OCI-M1 (cell line): ENCODE measurements around the gene P3H3.

Source experiments
- DNase-seq: peaks from one replicate; lab custom pipeline; 2025; lab: John Stamatoyannopoulos, UW

Gene P3H3, protein sequence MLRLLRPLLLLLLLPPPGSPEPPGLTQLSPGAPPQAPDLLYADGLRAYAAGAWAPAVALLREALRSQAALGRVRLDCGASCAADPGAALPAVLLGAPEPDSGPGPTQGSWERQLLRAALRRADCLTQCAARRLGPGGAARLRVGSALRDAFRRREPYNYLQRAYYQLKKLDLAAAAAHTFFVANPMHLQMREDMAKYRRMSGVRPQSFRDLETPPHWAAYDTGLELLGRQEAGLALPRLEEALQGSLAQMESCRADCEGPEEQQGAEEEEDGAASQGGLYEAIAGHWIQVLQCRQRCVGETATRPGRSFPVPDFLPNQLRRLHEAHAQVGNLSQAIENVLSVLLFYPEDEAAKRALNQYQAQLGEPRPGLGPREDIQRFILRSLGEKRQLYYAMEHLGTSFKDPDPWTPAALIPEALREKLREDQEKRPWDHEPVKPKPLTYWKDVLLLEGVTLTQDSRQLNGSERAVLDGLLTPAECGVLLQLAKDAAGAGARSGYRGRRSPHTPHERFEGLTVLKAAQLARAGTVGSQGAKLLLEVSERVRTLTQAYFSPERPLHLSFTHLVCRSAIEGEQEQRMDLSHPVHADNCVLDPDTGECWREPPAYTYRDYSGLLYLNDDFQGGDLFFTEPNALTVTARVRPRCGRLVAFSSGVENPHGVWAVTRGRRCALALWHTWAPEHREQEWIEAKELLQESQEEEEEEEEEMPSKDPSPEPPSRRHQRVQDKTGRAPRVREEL

DNA sequence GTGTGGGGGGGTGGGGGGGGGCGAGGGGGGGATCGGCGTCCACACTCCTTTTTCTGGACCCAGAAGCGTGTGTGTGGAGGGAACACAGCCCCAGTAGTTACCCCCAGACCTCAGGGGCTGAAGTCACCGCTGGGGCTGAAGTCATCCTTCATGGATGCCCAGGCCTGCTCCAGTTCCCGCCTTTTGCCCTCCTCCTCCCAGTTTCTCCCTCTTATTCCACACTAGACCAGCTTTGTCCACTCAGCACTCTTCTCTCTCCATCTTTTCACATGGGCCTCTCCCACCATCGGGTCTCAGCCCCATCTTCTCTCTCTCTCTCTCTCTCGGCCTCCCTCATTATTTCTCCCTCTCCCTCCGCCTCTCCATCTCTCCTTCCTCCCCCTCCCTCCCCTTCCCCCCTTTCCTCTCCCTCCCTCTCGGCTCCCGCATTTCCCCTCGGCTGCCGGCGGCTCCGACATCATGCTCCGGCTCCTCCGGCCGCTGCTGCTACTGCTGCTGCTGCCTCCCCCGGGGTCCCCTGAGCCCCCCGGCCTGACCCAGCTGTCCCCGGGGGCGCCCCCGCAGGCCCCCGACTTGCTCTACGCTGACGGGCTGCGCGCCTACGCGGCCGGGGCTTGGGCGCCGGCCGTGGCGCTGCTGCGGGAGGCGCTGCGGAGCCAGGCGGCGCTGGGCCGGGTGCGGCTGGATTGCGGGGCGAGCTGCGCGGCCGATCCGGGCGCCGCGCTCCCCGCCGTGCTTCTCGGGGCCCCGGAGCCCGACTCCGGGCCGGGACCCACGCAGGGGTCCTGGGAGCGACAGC is at the start of gene P3H3:
Gene P3H3, plus strand, starts transcription at position 426 of the 799 bp plus-strand sequence. Its CDS starts 34 bp downstream, at position 460.
- DNase-seq, result peak; percentile 54

DNA sequence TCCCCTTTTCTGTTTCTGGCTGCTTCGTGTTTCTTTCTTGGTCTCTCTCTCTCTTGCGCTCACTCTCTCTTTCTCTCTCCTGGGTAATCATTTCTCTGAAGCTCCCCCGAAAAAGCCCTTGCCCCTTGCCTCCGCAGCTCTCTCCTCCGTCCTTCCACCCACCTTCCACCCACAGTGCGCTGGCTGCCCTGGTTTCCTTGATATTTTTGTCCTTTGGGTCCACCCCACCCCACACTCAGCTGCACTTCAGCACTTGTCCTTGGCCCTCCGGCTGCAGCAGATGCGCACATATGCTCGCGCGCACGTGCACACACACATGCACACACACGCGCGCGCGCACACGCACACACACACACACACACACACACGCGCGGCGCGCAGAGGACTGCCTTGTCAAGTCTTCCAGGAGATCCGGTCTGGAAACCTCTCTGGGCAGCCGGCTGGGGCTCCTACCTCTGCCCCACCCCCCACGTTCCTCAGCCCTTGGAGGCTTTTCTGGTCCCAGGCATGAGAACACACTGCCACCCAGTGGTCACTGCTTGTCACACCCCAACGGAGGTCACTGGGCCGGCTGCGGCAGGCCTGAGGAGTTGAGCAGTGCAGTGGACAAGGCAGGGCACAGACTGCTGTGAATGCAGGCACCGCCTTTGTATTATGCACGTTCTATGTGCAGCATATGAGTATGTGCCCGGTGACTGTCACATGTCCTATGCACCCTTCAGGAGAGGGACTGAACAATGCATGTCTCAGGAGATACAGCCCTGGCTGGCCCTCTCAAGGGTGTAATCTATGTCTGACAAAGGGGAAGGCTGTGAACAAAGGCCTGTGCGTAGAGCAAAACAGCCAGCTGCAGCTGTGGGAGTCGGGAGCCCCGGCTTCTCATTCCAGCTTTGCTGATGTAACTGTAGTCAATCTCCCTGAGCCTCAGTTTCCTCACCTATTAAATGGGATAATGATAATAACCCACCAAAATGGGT is 49.3 kb upstream of the P3H3 start:
- peak; percentile 97 for DNase-seq

DNA sequence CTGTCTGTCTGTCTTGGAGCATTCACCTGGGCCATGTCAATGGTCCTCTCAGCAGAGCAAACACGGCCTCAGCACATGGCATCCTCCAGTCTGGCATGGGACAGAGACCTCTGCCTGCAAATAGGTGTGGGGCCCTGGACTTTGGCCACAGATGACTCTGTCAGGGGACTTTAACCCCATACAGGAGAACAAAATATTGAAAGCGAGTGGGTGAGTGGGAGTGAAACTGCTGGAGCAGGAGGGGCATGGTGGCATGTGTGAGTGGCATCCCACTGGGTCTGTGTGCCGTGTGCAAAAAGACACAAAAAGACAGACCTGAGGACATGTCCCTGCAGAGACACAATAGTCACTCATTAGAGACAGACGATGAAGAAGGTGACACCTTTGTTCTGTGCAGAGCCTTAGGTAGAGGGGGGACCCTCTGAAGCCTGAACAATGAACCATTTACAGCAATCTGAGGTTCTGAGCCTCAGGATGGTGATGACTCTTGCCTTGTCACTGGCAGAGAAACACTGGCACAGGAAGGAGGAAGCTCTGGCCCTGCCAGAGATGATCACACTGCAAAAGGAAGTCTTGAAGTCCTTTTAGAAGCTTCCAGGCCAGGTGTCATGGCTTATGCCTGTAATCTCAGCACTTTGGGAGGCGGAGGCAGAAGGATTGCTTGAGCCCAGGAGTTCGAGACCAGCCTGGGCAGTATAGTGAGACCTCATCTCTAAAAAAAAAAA is 48.3 kb upstream of the P3H3 start:
- DNase-seq, result no peak

DNA sequence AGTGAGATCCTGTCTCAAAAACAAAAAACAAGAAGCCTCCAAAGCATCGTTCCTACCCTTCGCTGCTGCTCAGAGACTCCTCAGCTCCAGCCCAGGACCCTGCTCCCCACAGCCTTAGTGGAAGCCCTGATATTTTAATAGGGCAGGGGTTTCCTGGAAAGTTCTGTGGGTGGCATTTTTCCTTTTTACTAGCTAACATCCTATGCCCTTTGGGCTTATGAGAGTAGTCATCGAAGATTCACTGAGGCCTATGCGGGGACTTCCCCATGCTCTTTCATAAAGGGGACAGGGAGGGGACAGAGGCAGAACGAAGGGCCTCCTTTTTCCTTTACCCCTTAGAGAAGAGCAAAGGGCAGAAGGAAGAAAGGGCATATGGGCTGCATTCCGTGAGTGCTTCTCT is 47.6 kb upstream of the P3H3 start:
- DNase-seq, result no peak

DNA sequence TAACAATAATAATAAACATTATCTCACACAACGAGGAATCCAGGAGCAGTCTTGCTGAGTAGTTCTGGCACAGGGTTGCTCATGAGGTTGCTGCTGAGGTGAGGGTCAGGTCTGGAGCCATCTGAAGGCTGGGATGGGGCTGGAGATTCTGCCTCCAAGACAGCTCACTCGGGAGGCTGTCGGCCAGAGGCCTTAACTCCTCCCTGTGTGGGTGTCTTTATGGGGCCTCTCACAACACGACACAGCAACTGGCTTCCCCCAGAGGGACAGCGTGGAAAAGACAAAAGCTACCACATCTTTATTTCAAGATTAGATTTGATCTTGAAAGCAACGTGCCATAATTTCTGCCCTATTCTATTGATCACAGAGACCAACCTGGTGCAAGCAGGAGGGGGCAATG is 46.1 kb upstream of the P3H3 start:
- DNase-seq, result no peak

- DNase-seq, result no peak
Observed at GRCh38 chr12:6782850-6783566, 45.2 kb upstream of the P3H3 start.

- no peak for DNase-seq
Observed at GRCh38 chr12:6783828-6784227, 44.4 kb upstream of the P3H3 start.

- DNase-seq, result no peak
Observed at GRCh38 chr12:6784296-6784695, 43.9 kb upstream of the P3H3 start.

DNA sequence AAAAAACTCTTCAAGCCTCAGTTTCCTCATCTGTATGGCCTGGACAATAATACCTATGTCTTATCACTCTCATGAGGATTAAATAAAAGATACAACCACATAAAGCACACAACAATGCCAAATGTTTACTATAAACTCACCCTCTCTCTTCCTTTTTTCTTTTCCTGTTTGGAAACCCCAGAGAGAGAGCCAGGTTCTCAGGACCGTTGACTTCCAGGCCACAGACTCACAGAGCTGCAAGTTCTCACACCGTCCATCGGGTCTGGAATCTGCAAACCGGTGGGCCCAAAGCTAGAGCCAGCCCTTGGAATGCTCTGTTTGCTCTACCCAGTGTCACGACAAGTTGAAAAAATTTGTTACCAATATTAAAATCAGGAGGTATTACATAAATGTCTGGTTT is 43.4 kb upstream of the P3H3 start:
- DNase-seq, result no peak

DNA sequence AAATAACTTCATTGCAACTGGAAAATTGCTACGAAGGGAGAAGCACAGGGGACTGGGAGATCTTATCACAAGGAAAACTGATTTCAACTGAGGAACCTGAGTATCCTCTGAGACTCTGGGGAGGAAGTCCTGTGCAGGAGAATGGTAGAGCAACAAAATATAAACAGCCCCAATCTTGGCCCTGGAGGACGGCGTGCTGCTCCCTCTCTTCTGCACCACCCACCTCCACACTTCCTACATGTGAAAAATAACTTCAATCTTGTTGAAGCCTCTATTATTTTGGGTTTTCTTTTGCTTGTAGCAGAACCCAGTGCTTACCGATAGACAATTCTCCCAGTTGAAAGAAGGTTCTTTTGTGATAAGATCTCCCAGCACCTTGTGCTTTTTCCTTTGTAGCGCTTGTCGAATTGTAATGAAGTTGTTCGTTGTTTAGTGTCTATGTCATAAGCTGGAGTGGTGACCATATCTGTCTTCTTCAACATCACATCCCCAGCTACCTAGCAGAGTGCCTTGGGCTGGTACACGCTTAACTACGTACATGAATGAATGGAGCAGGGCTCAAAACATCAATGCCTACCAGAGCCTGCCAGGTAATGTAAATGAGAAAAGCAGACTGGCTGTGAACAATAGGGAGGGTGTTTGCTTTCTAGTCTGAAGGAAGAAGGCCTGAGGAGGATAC is 41.7 kb upstream of the P3H3 start:
- no peak for DNase-seq

GRCh38 chr12:6787309-6787708 is 40.9 kb upstream of the P3H3 start:
- no peak for DNase-seq

DNA sequence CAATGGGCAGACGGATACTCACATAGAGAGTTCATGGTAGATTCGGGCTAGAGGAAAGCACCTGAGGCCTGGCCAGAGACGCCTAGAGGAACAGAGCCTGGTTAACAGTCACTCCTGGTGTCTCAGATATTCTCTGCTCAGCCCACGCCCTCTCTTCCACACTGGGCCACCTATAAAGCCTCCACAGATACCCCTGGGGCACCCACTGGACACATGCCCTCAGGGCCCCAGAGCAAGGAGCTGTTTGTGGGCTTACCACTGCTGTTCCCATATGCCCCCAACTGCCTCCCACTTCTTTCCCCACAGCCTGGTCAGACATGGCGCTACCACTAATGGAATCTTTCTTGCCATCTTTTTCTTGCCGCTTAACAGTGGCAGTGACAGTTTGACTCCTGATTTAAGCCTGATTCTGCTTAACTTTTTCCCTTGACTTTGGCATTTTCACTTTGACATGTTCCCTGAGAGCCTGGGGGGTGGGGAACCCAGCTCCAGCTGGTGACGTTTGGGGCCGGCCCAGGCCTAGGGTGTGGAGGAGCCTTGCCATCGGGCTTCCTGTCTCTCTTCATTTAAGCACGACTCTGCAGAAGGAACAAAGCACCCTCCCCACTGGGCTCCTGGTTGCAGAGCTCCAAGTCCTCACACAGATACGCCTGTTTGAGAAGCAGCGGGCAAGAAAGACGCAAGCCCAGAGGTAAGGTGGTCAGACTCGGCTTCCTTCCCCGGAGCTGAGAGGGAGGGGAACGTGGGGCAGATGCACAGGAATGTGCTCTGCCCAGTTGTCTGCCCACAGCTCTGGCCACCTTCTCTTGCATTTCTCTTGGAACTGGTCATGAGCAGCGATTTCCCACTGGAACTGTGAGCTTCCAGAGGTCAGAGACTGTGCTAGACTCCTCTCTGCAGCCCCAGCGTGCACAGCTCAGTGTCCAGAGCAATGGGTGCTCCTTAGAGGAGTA is 39.0 kb upstream of the P3H3 start, which contains the start of gene CD4:
Gene CD4, plus strand, starts transcription at position 557 of the 953 bp plus-strand sequence. CDS start 10,611 bp downstream, outside the sequence.
- DNase-seq, result peak; percentile 72

DNA sequence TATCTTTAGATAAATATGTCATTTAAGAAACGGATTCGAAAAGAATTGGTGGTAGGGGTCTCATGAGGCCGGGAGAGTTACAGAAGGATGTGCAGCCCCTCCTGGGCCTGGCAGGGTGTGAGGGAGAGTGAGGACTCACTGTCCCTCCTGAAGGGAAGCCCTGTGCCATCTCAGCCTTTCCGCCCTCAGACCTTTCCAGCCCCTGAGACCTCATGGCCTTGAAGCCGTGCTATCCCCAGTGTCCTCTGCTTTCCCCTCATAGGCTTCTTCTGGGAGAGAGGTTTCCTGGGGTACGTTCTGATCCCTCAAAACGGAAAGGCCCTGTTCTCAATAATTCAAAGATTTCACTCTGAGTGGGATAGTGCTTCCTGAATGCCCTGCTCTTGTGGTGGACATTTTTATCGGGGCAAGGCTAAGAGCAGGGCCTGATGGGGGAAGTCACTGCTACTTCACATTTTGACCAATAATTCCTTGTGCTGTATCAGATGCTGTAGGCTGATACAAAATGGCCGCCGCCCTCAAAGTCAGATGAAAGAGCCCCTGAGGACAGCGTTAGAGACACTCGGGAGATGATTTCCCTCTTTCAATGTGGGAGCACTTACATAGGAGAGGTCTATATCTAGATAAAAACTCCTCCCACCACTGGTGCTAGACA is 37.6 kb upstream of the P3H3 start:
- DNase-seq, result peak; percentile 50

GRCh38 chr12:6791931-6792520 is 36.2 kb upstream of the P3H3 start:
- DNase-seq, result no peak

DNA sequence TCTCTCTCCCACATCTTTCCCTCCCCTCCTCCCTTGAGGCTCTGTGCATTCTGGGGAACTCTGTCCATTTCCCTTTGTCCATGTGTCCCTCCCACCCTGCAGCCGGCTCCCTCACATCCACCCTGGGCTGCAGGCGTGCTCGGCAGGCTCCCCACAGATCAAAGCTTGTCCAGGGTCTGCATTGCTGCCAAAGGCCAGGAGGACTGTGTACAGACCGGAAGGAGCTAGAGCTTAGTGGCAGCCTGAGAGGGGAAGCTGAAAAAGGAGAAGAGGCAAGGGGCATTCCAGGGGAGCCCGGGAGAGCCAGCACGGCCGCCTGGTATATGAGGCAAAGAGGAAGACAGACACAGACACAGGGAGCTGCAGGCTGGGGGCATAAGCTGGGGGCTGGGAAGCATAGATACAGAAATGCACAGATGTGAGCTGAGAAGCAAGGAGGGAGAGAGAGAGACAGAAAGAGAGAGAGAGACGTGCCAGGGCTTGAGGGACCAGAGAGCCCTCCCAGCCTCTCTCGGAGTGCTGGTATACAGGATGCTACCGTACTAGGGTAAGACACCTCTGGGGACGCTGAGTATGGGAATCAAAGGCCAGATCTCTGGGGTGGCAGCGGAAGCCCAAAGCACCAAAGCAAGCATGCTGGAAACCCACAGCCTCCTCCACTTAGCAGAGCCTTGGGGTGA is 35.5 kb upstream of the P3H3 start:
- peak; percentile 19 for DNase-seq

DNA sequence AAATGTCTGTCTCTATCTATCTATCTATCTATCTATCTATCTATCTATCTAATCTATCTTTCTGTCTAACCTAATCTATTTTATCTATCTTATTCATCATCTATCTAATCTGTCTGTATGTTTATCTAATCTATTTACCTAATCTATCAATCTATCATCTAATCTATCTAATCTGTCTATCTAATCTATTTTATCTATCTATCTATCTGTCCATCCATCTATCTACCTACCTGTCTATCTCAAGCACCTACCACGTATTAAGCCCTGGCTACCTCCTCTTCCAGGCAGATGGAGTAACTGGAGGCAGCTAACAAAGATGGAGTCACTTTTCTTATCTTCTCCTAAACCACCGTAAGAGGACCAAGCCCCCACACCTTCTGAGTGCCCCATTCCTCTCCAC is 33.1 kb upstream of the P3H3 start:
- no peak for DNase-seq

- no peak for DNase-seq
Observed at GRCh38 chr12:6796576-6796975, 31.6 kb upstream of the P3H3 start.
